A549 treated with CORT108297 at 1 μM for 4 hours (cell line): ENCODE data around the gene KIF24. TPM values are rescaled to one million over a fixed set of nuclear protein-coding genes. Genes with fewer than 3 reads are reported as not detected.

Source experiments
- total RNA-seq: library from RNA; stranded (reverse); fragments of 200-300 nt; extraction: Qiagen RNA extraction; gene quantifications from 5 replicates; pipeline ENCODE4 v1.2.3, GENCODE V29; 2022

KIF24 gene, protein sequence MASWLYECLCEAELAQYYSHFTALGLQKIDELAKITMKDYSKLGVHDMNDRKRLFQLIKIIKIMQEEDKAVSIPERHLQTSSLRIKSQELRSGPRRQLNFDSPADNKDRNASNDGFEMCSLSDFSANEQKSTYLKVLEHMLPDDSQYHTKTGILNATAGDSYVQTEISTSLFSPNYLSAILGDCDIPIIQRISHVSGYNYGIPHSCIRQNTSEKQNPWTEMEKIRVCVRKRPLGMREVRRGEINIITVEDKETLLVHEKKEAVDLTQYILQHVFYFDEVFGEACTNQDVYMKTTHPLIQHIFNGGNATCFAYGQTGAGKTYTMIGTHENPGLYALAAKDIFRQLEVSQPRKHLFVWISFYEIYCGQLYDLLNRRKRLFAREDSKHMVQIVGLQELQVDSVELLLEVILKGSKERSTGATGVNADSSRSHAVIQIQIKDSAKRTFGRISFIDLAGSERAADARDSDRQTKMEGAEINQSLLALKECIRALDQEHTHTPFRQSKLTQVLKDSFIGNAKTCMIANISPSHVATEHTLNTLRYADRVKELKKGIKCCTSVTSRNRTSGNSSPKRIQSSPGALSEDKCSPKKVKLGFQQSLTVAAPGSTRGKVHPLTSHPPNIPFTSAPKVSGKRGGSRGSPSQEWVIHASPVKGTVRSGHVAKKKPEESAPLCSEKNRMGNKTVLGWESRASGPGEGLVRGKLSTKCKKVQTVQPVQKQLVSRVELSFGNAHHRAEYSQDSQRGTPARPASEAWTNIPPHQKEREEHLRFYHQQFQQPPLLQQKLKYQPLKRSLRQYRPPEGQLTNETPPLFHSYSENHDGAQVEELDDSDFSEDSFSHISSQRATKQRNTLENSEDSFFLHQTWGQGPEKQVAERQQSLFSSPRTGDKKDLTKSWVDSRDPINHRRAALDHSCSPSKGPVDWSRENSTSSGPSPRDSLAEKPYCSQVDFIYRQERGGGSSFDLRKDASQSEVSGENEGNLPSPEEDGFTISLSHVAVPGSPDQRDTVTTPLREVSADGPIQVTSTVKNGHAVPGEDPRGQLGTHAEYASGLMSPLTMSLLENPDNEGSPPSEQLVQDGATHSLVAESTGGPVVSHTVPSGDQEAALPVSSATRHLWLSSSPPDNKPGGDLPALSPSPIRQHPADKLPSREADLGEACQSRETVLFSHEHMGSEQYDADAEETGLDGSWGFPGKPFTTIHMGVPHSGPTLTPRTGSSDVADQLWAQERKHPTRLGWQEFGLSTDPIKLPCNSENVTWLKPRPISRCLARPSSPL (N-terminal part only)
- total RNA-seq: 3.0 to 3.7 TPM (median 3.3 TPM) in 5 replicates

DNA sequence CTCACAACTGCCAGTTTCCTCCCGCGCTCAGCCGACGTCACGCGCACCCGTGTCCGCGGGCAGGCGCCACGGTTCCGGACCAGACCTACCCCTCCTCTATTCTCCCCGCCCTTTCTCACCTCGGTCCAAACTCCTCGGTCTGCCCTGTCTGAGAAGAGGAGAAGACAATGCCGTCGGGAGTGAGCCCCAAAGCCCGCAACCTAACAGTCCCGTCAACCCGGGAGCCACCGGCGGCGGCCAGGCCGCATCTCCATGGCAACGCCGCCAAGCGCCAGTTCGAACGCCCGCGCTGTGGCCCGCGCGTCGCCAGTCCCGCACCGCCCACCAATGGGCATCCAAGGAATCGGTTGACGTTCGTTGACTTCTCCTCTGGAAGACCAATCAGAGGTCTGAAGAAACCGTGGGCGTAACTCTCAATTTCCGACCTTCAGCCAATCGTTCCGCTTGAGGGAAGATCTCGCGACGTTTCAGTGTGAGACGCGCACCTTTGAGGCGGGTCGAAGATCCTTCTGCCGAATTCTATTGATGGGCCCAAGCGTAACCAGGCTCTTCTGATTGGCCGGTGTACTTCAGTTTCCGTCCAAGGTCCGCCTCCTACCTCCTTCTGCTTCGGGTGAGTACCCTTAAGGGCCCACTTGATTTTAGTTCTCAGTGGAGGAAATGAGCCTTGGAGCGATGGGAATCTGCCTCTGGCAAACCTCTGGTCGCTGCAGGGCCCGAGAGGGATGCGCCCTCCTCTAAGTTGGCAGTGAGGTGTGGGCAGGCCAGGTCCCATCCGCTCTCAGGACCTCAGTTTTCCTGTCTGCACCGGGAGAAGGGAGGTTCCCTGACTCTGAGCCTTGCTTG is at the start of gene KIF24, which contains the start of gene NUDT2:
Gene KIF24, minus strand, starts transcription at position 282 of the 846 bp plus-strand sequence. CDS start 17,922 bp downstream, outside the sequence.
Gene NUDT2, plus strand, starts transcription at position 583 of the 846 bp plus-strand sequence. CDS start 9,471 bp downstream, outside the sequence.

DNA sequence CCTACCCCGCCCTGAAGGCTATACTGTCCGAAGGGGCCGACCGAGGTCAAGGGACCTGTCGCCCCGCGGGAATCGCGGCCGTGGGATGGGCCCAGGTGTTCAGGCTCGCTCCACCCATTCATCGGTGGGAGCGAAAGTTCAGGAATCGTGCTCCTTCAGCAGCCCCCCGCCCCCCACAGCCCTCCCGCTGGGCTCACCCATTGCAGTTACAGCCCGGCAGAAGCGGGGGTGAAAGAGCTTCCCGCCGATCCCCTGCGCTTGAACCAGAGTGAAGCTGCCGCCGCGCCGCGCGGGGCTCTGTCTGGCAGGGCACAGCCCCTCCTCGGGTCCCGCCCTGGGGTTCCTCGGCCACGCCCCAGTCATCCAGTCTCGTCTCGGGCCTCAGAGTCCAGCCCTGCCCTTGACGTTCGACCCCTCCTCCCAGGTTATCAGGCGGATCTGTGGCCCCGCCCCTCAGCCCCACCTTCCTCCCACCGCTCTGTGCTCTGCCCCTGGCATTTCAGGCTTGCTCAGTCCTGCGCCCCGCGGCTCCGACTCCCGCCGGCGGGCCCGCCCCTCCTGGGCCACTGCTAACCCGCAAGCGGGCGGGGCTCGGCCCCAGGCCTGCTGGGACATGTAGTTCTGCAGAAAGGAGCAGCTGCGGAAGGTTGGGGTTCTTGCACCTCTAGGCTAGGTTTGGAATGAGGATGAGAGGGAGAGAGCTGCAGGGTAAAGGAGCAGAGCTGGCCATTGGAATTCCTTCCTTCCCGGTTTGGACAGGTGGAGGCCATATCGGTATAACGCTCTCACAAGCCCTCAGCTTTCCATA is 47.7 kb upstream of the KIF24 start, which contains the start of gene MYORG:
Gene MYORG, minus strand, starts transcription at position 303 of the 808 bp plus-strand sequence. CDS start 3,955 bp downstream, outside the sequence.

Other genes starting within 250 kb of the KIF24 start
- gene DCAF12, start 202.6 kb downstream of the KIF24 start, total RNA-seq: 33.1 to 40.7 TPM (median 38.2 TPM) in 5 replicates
- 38.7 to 47.6 TPM (median 42.6 TPM) in 5 replicates for gene UBAP1, start 150.2 kb downstream of the KIF24 start, total RNA-seq
- 22.9 to 25.1 TPM (median 23.8 TPM) in 5 replicates for gene NUDT2, start 301 bp upstream of the KIF24 start, total RNA-seq
- 3.1 to 5.1 TPM (median 4.5 TPM) in 5 replicates for gene MYORG, start 47.6 kb upstream of the KIF24 start, total RNA-seq
- 13.9 to 18.4 TPM (median 16.8 TPM) in 5 replicates for gene FAM219A, start 129.3 kb upstream of the KIF24 start, total RNA-seq
- 0.07 to 0.21 TPM (median 0.12 TPM) in 5 replicates for gene DNAI1, start 129.5 kb upstream of the KIF24 start, total RNA-seq
- 0.82 to 2.8 TPM (median 2.4 TPM) in 5 replicates for gene ENHO, start 193.7 kb upstream of the KIF24 start, total RNA-seq